MM.1S (cell line): ENCODE data around the gene OR4D2.

ENCODE experiments used
- CTCF ChIP-seq: fragments of 300-600 bp; sonication (generic); IDR thresholded peaks from 2 replicates; pipeline ENCODE4 v1.5.1; 2016; ENCODE audit warnings: antibody characterized with exemption, low read length, mixed read lengths
- EZH2phosphoT487 ChIP-seq: fragments of 300-600 bp; sonication (generic); IDR thresholded peaks from 2 replicates; pipeline ENCODE4 v1.6.1; 2018; ENCODE audit warnings: antibody characterized with exemption, low read length

DNA sequence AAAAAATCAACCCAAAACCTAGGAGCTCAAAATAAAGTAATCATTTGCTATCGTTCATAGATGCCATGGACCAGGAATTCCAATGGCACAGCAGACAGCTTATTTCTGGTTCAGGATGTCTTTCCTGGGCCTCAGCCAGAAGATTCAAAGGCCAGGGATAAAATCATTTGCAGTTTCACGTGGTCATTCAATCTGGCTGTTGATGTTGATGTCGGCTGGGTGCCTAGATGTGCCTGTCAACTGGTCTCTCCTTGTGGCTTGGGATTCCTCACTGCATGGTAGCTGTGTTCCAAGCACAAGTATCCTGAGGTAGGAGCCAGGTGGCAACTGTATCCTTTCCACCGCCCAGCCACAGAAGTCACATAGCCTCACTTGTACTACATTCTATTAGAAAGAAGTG, 15.0 kb downstream of the OR4D2 start:
- TF ChIP-seq CTCF, result no peak
- no peak for TF ChIP-seq EZH2phosphoT487
